ENCODE measurements around the gene LETMD1. TPM values are rescaled to one million over a fixed set of nuclear protein-coding genes. Genes with fewer than 3 reads are reported as not detected.
"Not testable (repeated sequence)": the region's sequence is repeated elsewhere in the genome, so short reads cannot be mapped to it uniquely, and the experiment has no call there.

The LETMD1 gene
- polyA plus RNA-seq, 1 experiment = 48.1 TPM

DNA sequence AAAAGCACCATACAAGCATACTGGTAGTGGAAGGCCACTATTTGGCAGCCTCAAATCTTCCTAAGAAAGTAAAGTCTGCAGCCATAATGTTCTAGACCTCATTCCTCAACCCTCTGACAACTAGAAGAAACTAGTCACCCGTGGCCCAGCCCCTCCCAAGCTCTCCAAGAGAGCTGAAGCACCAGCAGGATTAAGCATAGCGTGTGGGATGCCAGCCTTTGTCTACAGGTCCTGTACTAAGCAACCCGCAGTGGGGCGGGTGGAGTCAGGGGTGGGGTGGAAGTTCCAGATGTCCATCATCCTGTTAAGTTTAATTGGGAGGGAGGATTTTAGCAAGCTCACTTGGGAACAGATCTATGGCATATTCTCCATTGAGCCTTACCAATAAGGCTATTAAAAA lies 36.2 kb upstream of the LETMD1 start:
- Histone ChIP-seq H3K27me3 (ENCODE audit: control insufficient read depth, insufficient read depth, low read length) (no peaks in the 10 kb centered on the region), H3K9me3 (ENCODE audit: control insufficient read depth, insufficient read depth, low read length) (no peaks in the 10 kb centered on the region), H3K27ac (ENCODE audit: low read depth, low read length) (no peak overlapping the region), H3K4me3 (ENCODE audit: low read depth, low read length) (no peak overlapping the region)
- DNase-seq (ENCODE audit: low read depth, low spot score) = no peak
- TF ChIP-seq, protein P1, sequence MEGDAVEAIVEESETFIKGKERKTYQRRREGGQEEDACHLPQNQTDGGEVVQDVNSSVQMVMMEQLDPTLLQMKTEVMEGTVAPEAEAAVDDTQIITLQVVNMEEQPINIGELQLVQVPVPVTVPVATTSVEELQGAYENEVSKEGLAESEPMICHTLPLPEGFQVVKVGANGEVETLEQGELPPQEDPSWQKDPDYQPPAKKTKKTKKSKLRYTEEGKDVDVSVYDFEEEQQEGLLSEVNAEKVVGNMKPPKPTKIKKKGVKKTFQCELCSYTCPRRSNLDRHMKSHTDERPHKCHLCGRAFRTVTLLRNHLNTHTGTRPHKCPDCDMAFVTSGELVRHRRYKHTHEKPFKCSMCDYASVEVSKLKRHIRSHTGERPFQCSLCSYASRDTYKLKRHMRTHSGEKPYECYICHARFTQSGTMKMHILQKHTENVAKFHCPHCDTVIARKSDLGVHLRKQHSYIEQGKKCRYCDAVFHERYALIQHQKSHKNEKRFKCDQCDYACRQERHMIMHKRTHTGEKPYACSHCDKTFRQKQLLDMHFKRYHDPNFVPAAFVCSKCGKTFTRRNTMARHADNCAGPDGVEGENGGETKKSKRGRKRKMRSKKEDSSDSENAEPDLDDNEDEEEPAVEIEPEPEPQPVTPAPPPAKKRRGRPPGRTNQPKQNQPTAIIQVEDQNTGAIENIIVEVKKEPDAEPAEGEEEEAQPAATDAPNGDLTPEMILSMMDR (IDR thresholded peaks at IDR 0.05; ENCODE audit: low read depth, low read length) = no peak
- ChIA-PET POLR2A (no interaction called here), CTCF (interaction anchor here (1.4 kb wide), 1 partner anchor 10 kb away, joined by 3 read pairs; no protein-coding TSS in a partner anchor)

DNA sequence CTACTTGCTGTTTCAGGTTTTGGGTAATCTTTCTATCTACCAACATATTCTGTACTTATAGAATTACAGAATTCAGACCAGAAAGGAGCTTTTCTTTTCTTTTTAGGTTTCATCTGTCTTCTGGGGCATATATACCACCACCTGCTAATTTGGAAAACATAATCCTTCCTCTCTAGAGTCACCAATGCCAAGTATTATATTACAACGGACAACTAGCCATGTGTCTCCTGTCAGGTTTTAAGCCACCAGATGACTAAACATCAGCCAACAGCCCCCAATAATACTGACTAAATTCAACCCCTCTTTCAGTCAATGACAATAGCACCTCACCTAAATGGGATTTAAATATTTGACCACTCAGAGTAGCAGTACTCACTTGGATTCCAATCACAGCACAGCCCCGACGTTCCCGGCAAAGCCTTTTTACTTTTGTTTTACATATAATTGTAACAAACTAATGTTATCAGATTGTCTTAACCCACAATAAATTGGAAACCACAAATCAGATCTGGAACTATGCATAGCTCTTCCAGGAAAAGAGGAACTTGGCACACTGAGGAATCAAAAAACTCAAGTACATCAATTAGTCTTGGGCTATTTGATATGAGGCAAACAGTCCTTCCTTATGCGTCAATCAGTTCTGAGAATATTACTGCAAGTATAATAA lies 35.4 kb upstream of the LETMD1 start:
- DNase-seq (ENCODE audit: low read depth, low spot score) = no peak
- Histone ChIP-seq H3K9me3 (ENCODE audit: control insufficient read depth, insufficient read depth, low read length) (no peaks in the 10 kb centered on the region), H3K27me3 (ENCODE audit: control insufficient read depth, insufficient read depth, low read length) (no peaks in the 10 kb centered on the region), H3K4me3 (ENCODE audit: low read depth, low read length) (no peak overlapping the region), H3K27ac (ENCODE audit: low read depth, low read length) (no peak overlapping the region)
- CTCF ChIA-PET = interaction anchor here (1.4 kb wide), 1 partner anchor 9 kb away, joined by 3 read pairs; no protein-coding TSS in a partner anchor
- TF ChIP-seq, protein P1 (IDR thresholded peaks at IDR 0.05; ENCODE audit: low read depth, low read length) = no peak
- POLR2A ChIA-PET = interaction anchor here (0.6 to 0.8 kb wide), 2 partner anchors 12 to 23 kb away, joined by 3 to 5 read pairs; no protein-coding TSS in a partner anchor

DNA sequence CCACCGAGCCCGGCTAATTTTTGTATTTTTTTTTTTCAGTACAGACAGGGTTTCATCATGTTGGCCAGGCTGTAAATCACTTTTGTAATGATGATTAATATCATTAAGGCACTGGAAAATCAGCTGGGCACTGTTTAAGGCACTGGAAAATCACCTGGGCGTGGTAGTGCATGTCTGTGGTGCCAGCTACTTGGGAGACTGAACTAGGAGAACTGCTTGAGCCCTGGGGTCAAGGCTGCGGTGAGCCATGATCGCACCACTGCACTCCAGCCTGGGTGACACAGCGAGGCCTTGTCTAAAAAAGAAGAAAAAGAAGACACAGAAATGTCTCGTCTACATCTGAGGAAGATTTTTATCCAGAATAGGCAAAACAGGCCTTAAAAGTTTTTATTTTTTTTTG lies 34.7 kb upstream of the LETMD1 start:
- ChIA-PET CTCF (interaction anchor here (1.4 kb wide), 1 partner anchor 8 kb away, joined by 3 read pairs; no protein-coding TSS in a partner anchor), POLR2A (interaction anchor here (0.5 to 0.8 kb wide), 3 partner anchors 11 to 281 kb away, joined by 3 to 5 read pairs (median 5); no protein-coding TSS in a partner anchor)
- H3K4me3 ChIP-seq (ENCODE audit: low read depth, low read length) = no peak overlapping the region
- DNase-seq (ENCODE audit: low read depth, low spot score) = no peak
- no peak overlapping the region for H3K27ac ChIP-seq (ENCODE audit: low read depth, low read length)
- TF ChIP-seq, protein P1 (IDR thresholded peaks at IDR 0.05; ENCODE audit: low read depth, low read length) = no peak
- no peaks in the 10 kb centered on the region for H3K27me3 ChIP-seq (ENCODE audit: control insufficient read depth, insufficient read depth, low read length)
- no peaks in the 10 kb centered on the region for H3K9me3 ChIP-seq (ENCODE audit: control insufficient read depth, insufficient read depth, low read length)

DNA sequence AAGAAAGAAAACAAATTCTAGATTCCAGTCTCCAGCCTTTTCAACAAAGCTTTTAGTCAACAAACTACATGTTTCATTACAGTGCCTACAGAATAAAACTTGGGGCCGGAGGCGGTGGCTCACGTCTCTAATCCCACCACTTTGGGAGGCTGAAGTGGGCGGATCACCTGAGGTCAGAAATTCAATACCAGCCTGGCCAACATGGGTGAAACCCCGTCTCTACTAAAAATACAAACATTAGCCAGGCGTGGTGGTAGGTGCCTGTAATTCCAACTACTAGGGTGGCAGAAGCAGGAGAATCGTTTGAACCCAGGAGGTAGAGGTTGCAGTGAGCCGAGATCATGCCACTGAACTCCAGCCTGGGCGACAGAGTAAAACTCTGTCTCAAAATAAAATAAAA lies 33.7 kb upstream of the LETMD1 start:
- H3K27me3 ChIP-seq (ENCODE audit: control insufficient read depth, insufficient read depth, low read length); POLR2A ChIA-PET; H3K4me3 ChIP-seq (ENCODE audit: low read depth, low read length); H3K9me3 ChIP-seq (ENCODE audit: control insufficient read depth, insufficient read depth, low read length); H3K27ac ChIP-seq (ENCODE audit: low read depth, low read length); DNase-seq (ENCODE audit: low read depth, low spot score); CTCF ChIA-PET: not testable (repeated sequence)

DNA sequence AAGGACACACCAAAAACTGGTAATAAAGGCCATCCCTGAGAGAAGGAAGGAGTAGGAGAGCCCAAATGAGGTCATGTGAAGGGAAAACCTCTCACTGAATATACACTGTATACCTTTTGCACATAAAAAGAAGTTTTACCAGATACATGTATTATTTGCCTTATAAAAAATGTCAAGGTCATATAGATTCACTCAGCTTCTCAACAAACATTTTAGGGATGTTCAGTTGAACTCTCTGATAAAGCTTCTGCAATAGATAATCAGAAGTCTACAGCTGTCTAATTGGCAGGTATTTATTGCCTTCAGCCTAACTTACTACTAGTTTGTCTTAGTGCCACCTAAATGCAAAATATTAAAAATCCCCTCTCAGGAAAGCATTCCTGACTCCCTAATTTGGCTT lies 30.7 kb upstream of the LETMD1 start:
- Histone ChIP-seq H3K9me3 (ENCODE audit: control insufficient read depth, insufficient read depth, low read length) (no peaks in the 10 kb centered on the region), H3K27me3 (ENCODE audit: control insufficient read depth, insufficient read depth, low read length) (no peaks in the 10 kb centered on the region), H3K27ac (ENCODE audit: low read depth, low read length) (no peak overlapping the region), H3K4me3 (ENCODE audit: low read depth, low read length) (no peak overlapping the region)
- no peak for DNase-seq (ENCODE audit: low read depth, low spot score)
- POLR2A ChIA-PET = no interaction called here
- CTCF ChIA-PET = interaction anchor here (0.7 kb wide), 1 partner anchor 1490 kb away, joined by 3 read pairs; no protein-coding TSS in a partner anchor
- TF ChIP-seq, protein P1 (IDR thresholded peaks at IDR 0.05; ENCODE audit: low read depth, low read length) = no peak

All from AG04450 (cell line).